ENCODE results near the gene KIF7.

KIF7 gene

GRCh38 chr15:89641053-89641452 is 14.2 kb downstream of the KIF7 start:
- no peaks in the 10 kb centered on the region for H3K27me3 ChIP-seq (ENCODE audit: insufficient read depth, low read length, poor library complexity)
- H3K4me3 ChIP-seq (ENCODE audit: low read depth in 1 of 2, low read length in 2 of 2), result no peak overlapping the region
- H3K79me2 ChIP-seq (ENCODE audit: insufficient read depth, low read length), result no peaks in the 10 kb centered on the region
- no peak overlapping the region for H3K9ac ChIP-seq (ENCODE audit: low read depth, low read length)
- ATAC-seq (ENCODE audit: insufficient read depth, low read depth) (no peak), DNase-seq (no peak)
- no peaks in the 10 kb centered on the region for H4K20me1 ChIP-seq (ENCODE audit: insufficient read depth, low read length)
- H3K36me3 ChIP-seq (ENCODE audit: insufficient read depth, low read length), result no peaks in the 10 kb centered on the region
- TF ChIP-seq EZH2 (IDR thresholded peaks at IDR 0.05; ENCODE audit: borderline replicate concordance, low read depth, low read length, severe bottlenecking), result no peak
- TF ChIP-seq, protein P1, sequence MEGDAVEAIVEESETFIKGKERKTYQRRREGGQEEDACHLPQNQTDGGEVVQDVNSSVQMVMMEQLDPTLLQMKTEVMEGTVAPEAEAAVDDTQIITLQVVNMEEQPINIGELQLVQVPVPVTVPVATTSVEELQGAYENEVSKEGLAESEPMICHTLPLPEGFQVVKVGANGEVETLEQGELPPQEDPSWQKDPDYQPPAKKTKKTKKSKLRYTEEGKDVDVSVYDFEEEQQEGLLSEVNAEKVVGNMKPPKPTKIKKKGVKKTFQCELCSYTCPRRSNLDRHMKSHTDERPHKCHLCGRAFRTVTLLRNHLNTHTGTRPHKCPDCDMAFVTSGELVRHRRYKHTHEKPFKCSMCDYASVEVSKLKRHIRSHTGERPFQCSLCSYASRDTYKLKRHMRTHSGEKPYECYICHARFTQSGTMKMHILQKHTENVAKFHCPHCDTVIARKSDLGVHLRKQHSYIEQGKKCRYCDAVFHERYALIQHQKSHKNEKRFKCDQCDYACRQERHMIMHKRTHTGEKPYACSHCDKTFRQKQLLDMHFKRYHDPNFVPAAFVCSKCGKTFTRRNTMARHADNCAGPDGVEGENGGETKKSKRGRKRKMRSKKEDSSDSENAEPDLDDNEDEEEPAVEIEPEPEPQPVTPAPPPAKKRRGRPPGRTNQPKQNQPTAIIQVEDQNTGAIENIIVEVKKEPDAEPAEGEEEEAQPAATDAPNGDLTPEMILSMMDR (IDR thresholded peaks at IDR 0.05; ENCODE audit: borderline replicate concordance, extremely low read depth, low read length, poor library complexity, severe bottlenecking), result no peak
- no peak overlapping the region for H3K4me2 ChIP-seq (ENCODE audit: insufficient read depth, low read length)
- H3K4me1 ChIP-seq (ENCODE audit: insufficient read depth, low read length), result no peaks in the 10 kb centered on the region
- H3K9me3 ChIP-seq (ENCODE audit: insufficient read depth, low read length, severe bottlenecking), result no peaks in the 10 kb centered on the region
- no peak overlapping the region for H2AFZ ChIP-seq (ENCODE audit: low read depth, low read length)
- H3K27ac ChIP-seq (ENCODE audit: low read length), result no peak overlapping the region

DNA sequence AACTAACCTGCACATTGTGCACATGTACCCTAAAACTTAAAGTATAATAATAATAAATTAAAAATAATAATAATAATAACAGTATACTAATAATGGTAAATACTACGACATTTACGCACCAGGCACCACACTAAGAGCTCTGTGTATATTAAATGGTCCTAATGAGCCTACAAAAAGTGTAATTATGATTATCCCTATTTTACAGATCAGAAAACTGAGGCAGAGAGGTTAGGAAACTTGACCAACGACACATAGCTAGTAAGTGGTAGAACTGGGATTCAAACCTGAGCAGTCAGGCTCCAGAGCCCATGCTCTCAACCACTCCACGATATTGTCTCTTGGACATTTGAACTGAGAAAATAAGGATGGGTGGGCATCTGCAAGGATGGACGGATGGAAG is 15.0 kb downstream of the KIF7 start:
- H3K4me1 ChIP-seq (ENCODE audit: insufficient read depth, low read length), result no peaks in the 10 kb centered on the region
- H4K20me1 ChIP-seq (ENCODE audit: insufficient read depth, low read length), result no peaks in the 10 kb centered on the region
- no peaks in the 10 kb centered on the region for H3K79me2 ChIP-seq (ENCODE audit: insufficient read depth, low read length)
- no peak overlapping the region for H3K9ac ChIP-seq (ENCODE audit: low read depth, low read length)
- no peaks in the 10 kb centered on the region for H3K36me3 ChIP-seq (ENCODE audit: insufficient read depth, low read length)
- H2AFZ ChIP-seq (ENCODE audit: low read depth, low read length), result no peak overlapping the region
- H3K27ac ChIP-seq (ENCODE audit: low read length), result no peak overlapping the region
- no peaks in the 10 kb centered on the region for H3K9me3 ChIP-seq (ENCODE audit: insufficient read depth, low read length, severe bottlenecking)
- TF ChIP-seq EZH2 (IDR thresholded peaks at IDR 0.05; ENCODE audit: borderline replicate concordance, low read depth, low read length, severe bottlenecking), result no peak
- TF ChIP-seq, protein P1 (IDR thresholded peaks at IDR 0.05; ENCODE audit: borderline replicate concordance, extremely low read depth, low read length, poor library complexity, severe bottlenecking), result no peak
- H3K4me3 ChIP-seq (ENCODE audit: low read depth in 1 of 2, low read length in 2 of 2), result no peak overlapping the region
- ATAC-seq (ENCODE audit: insufficient read depth, low read depth) (no peak), DNase-seq (no peak)
- no peak overlapping the region for H3K4me2 ChIP-seq (ENCODE audit: insufficient read depth, low read length)
- H3K27me3 ChIP-seq (ENCODE audit: insufficient read depth, low read length, poor library complexity), result no peaks in the 10 kb centered on the region

GRCh38 chr15:89633585-89633984 is 21.7 kb downstream of the KIF7 start:
- H3K9me3 ChIP-seq (ENCODE audit: insufficient read depth, low read length, severe bottlenecking), result peaks cover 4% of the 10 kb centered on the region
- H3K4me3 ChIP-seq (ENCODE audit: low read depth in 1 of 2, low read length in 2 of 2), result no peak overlapping the region
- no peak overlapping the region for H3K9ac ChIP-seq (ENCODE audit: low read depth, low read length)
- peaks cover 5% of the 10 kb centered on the region; the same call in 1 of the 2 replicates for H4K20me1 ChIP-seq (ENCODE audit: insufficient read depth, low read length)
- no peak overlapping the region for H3K27ac ChIP-seq (ENCODE audit: low read length)
- H3K79me2 ChIP-seq (ENCODE audit: insufficient read depth, low read length), result no peaks in the 10 kb centered on the region
- no peak for TF ChIP-seq EZH2 (IDR thresholded peaks at IDR 0.05; ENCODE audit: borderline replicate concordance, low read depth, low read length, severe bottlenecking)
- TF ChIP-seq, protein P1 (IDR thresholded peaks at IDR 0.05; ENCODE audit: borderline replicate concordance, extremely low read depth, low read length, poor library complexity, severe bottlenecking), result no peak
- no peaks in the 10 kb centered on the region for H3K4me1 ChIP-seq (ENCODE audit: insufficient read depth, low read length)
- ATAC-seq (ENCODE audit: insufficient read depth, low read depth) (no peak), DNase-seq (no peak)
- H3K36me3 ChIP-seq (ENCODE audit: insufficient read depth, low read length), result peaks cover 49% of the 10 kb centered on the region
- no peaks in the 10 kb centered on the region for H3K27me3 ChIP-seq (ENCODE audit: insufficient read depth, low read length, poor library complexity)
- H3K4me2 ChIP-seq (ENCODE audit: insufficient read depth, low read length), result no peak overlapping the region
- no peak overlapping the region for H2AFZ ChIP-seq (ENCODE audit: low read depth, low read length)

All from DND-41 (cell line).